Subcutaneous abdominal adipose tissue (tissue), 5 donors: ENCODE measurements around the gene PPP3CB.
A peak's percentile ranks its signal among the peaks of the same experiment; 100 is the strongest.

Source experiments
- H3K27ac ChIP-seq: one replicate; pipeline ENCODE4 v1.7.0; 2013; ENCODE audit warnings: low read depth, mild to moderate bottlenecking, inconsistent platforms, low read length, moderate library complexity
- H3K27me3 ChIP-seq, 5 donors: one replicate each; pipeline ENCODE4 v1.7.0; 2013; ENCODE audit warnings: low read length in 5 of 5, inconsistent platforms in 1 of 5; ENCODE audit not compliant: control insufficient read depth in 5 of 5, insufficient read depth in 4 of 5
- H3K36me3 ChIP-seq, 5 donors: one replicate each; pipeline ENCODE4 v1.7.0; 2013; ENCODE audit warnings: low read length in 5 of 5; ENCODE audit not compliant: control insufficient read depth in 5 of 5, insufficient read depth in 5 of 5
- H3K4me1 ChIP-seq, 5 donors: one replicate each; pipeline ENCODE4 v1.7.0; 2013; ENCODE audit warnings: low read length in 5 of 5, mild to moderate bottlenecking in 3 of 5, moderate library complexity in 1 of 5; ENCODE audit not compliant: control insufficient read depth in 5 of 5, insufficient read depth in 5 of 5
- H3K4me3 ChIP-seq, 5 donors: one replicate each; pipeline ENCODE4 v1.7.0; 2013; ENCODE audit warnings: low read length in 5 of 5, low read depth in 1 of 5
- H3K9ac ChIP-seq, 5 donors: one replicate each; pipeline ENCODE4 v1.7.0; 2013; ENCODE audit warnings: low read length in 5 of 5, mild to moderate bottlenecking in 4 of 5, moderate library complexity in 3 of 5
- H3K9me3 ChIP-seq, 5 donors: one replicate each; pipeline ENCODE4 v1.7.0; 2013; ENCODE audit warnings: low read length in 5 of 5; ENCODE audit not compliant: control insufficient read depth in 5 of 5
- donor health status: healthy.
- donor health status: healthy.
- donor health status: healthy.
- donor health status: healthy.
- donor health status: healthy.

PPP3CB gene

GRCh38 chr10:73432646-73433537 lies 62.9 kb downstream of the PPP3CB start:
- H3K4me1 ChIP-seq: no peaks in the 10 kb centered on the region
- no peaks in the 10 kb centered on the region for H3K9me3 ChIP-seq
- H3K36me3 ChIP-seq: peaks cover 17 to 32% (median 24%) of the 10 kb centered on the region in 5 donors
- no peak overlapping the region for H3K4me3 ChIP-seq
- H3K27ac ChIP-seq: no peak overlapping the region
- no peaks in the 10 kb centered on the region for H3K27me3 ChIP-seq
- H3K9ac ChIP-seq: no peak overlapping the region

- H3K9ac ChIP-seq: no peak overlapping the region
- peaks cover 45 to 62% (median 55%) of the 10 kb centered on the region in 5 donors for H3K36me3 ChIP-seq
- no peaks in the 10 kb centered on the region for H3K27me3 ChIP-seq
- H3K4me1 ChIP-seq: no peaks in the 10 kb centered on the region
- no peaks in the 10 kb centered on the region for H3K9me3 ChIP-seq
- no peak overlapping the region for H3K4me3 ChIP-seq
- no peak overlapping the region for H3K27ac ChIP-seq
Observed at GRCh38 chr10:73426318-73426717, 69.5 kb downstream of the PPP3CB start.

- H3K9me3 ChIP-seq: no peaks in the 10 kb centered on the region
- H3K9ac ChIP-seq: no peak overlapping the region
- no peak overlapping the region for H3K27ac ChIP-seq
- peaks cover 34 to 62% (median 55%) of the 10 kb centered on the region in 5 donors for H3K36me3 ChIP-seq
- H3K4me3 ChIP-seq: no peak overlapping the region
- H3K4me1 ChIP-seq: peaks cover 0 to 1% (median 0%) of the 10 kb centered on the region in 5 donors
- H3K27me3 ChIP-seq: no peaks in the 10 kb centered on the region
Observed at GRCh38 chr10:73424478-73424877, 71.3 kb downstream of the PPP3CB start.

GRCh38 chr10:73423309-73423708 lies 72.5 kb downstream of the PPP3CB start:
- H3K27ac ChIP-seq: no peak overlapping the region
- no peak overlapping the region for H3K9ac ChIP-seq
- H3K4me3 ChIP-seq: no peak overlapping the region
- H3K27me3 ChIP-seq: no peaks in the 10 kb centered on the region
- peaks cover 32 to 62% (median 55%) of the 10 kb centered on the region in 5 donors for H3K36me3 ChIP-seq
- no peaks in the 10 kb centered on the region for H3K9me3 ChIP-seq
- H3K4me1 ChIP-seq: peaks cover 0 to 8% (median 6%) of the 10 kb centered on the region in 5 donors

GRCh38 chr10:73416571-73416970 lies 79.3 kb downstream of the PPP3CB start:
- no peak overlapping the region for H3K27ac ChIP-seq
- H3K36me3 ChIP-seq: no peaks in the 10 kb centered on the region
- no peak overlapping the region for H3K4me3 ChIP-seq
- H3K27me3 ChIP-seq: no peaks in the 10 kb centered on the region
- H3K9me3 ChIP-seq: no peaks in the 10 kb centered on the region
- no peak overlapping the region for H3K9ac ChIP-seq
- peaks cover 4 to 30% (median 24%) of the 10 kb centered on the region in 5 donors for H3K4me1 ChIP-seq

GRCh38 chr10:73414230-73414945 lies 81.4 kb downstream of the PPP3CB start:
- H3K4me3 ChIP-seq: peak overlapping the region; percentile 73 to 91 (median 85)
- peak overlapping the region; percentile 98 for H3K27ac ChIP-seq
- H3K27me3 ChIP-seq: no peaks in the 10 kb centered on the region
- H3K4me1 ChIP-seq: peaks cover 4 to 28% (median 23%) of the 10 kb centered on the region in 5 donors
- H3K36me3 ChIP-seq: no peaks in the 10 kb centered on the region
- H3K9me3 ChIP-seq: no peaks in the 10 kb centered on the region
- H3K9ac ChIP-seq: peak overlapping the region in 4 of 5 donors; percentile 66 to 92 (median 84)

GRCh38 chr10:73413528-73414229 lies 82.1 kb downstream of the PPP3CB start, which contains the start of gene ANXA7:
TSS of gene ANXA7 (minus strand) at chr10:73414058. CDS start at chr10:73400856, 13,202 bp downstream.
- Histone ChIP-seq H3K9me3 (no peaks in the 10 kb centered on the region), H3K9ac (peak within 1 kb of the TSS; percentile 81 to 96 (median 92)), H3K27ac (peak within 1 kb of the TSS; percentile 98), H3K36me3 (no peaks in the 10 kb centered on the region), H3K27me3 (no peaks in the 10 kb centered on the region), H3K4me1 (peaks cover 4 to 29% (median 23%) of the 10 kb centered on the region in 5 donors), H3K4me3 (peak within 1 kb of the TSS; percentile 83 to 97 (median 90))

- H3K9ac ChIP-seq: peak overlapping the region; percentile 81 to 96 (median 92)
- no peaks in the 10 kb centered on the region for H3K36me3 ChIP-seq
- H3K4me3 ChIP-seq: peak overlapping the region; percentile 83 to 97 (median 90)
- H3K9me3 ChIP-seq: no peaks in the 10 kb centered on the region
- no peaks in the 10 kb centered on the region for H3K27me3 ChIP-seq
- peaks cover 4 to 31% (median 24%) of the 10 kb centered on the region in 5 donors for H3K4me1 ChIP-seq
- peak overlapping the region; percentile 98 for H3K27ac ChIP-seq
Observed at GRCh38 chr10:73413108-73413527, 82.7 kb downstream of the PPP3CB start.

- Histone ChIP-seq H3K27me3 (no peaks in the 10 kb centered on the region), H3K36me3 (peaks cover 0 to 7% (median 3%) of the 10 kb centered on the region in 5 donors), H3K4me3 (no peak overlapping the region), H3K27ac (no peak overlapping the region), H3K9ac (no peak overlapping the region), H3K4me1 (peaks cover 4 to 31% (median 22%) of the 10 kb centered on the region in 5 donors), H3K9me3 (no peaks in the 10 kb centered on the region)
Observed at GRCh38 chr10:73410897-73411296, 84.9 kb downstream of the PPP3CB start.
